Colonic mucosa (tissue), 4 donors: ENCODE results near the gene PPIL6. TPM values are rescaled to one million over a fixed set of nuclear protein-coding genes. Genes with fewer than 3 reads are reported as not detected.
A peak's percentile ranks its signal among the peaks of the same experiment; 100 is the strongest.

Experiments
- DNase-seq: peaks from one replicate; pipeline ENCODE4 v3.0.0-alpha.2; 2020
- H3K27ac ChIP-seq: fragments of 200-600 bp; one replicate; pipeline ENCODE4 v1.8.0; 2021
- H3K27me3 ChIP-seq: fragments of 200-600 bp; one replicate; pipeline ENCODE4 v1.8.0; 2021
- H3K36me3 ChIP-seq: fragments of 200-600 bp; one replicate; pipeline ENCODE4 v1.8.0; 2021
- H3K4me1 ChIP-seq: fragments of 200-600 bp; one replicate; pipeline ENCODE4 v1.8.0; 2021; ENCODE audit warnings: mild to moderate bottlenecking
- H3K4me3 ChIP-seq: fragments of 200-600 bp; one replicate; pipeline ENCODE4 v1.8.0; 2021
- H3K9ac ChIP-seq, 2 donors: one replicate each; pipeline ENCODE4 v1.7.0; 2013; ENCODE audit warnings: control low read depth in 2 of 2, low read depth in 2 of 2, low read length in 2 of 2
- H3K9me3 ChIP-seq: fragments of 200-600 bp; one replicate; pipeline ENCODE4 v1.8.0; 2021
- CTCF ChIP-seq: fragments of 200-600 bp; IDR thresholded peaks from one replicate; pipeline ENCODE4 v1.8.0; 2022; ENCODE audit warnings: antibody characterized with exemption, mild to moderate bottlenecking
- intact Hi-C: fragments of 100-400 bp; cut with DNase I; formaldehyde crosslinking; loops from one replicate; pipeline ENCODE4 v1.14.1; 2022
- total RNA-seq, 2 donors: library from RNA; stranded (reverse); fragmentation: NEBNext Ultra II Directional in 1 of 2; extraction: Animal tissue kit (Norgen Biotek cat#: 25700) in 1 of 2; gene quantifications; one replicate each; pipeline ENCODE4 v1.2.1, GENCODE V29; 2021
- donor health status: healthy.
- donor health status: DM: no; HTN: no; CAD: no.
- donor health status: DM: no; HTN: no; CAD: no.

Gene PPIL6
- total RNA-seq, 2 donors from 2014 or later = 0.91 to 1.5 TPM

- H3K9me3 ChIP-seq = no peaks in the 10 kb centered on the region
- no peaks in the 10 kb centered on the region for H3K36me3 ChIP-seq
- peaks cover 13% of the 10 kb centered on the region for H3K4me1 ChIP-seq
- no peak for TF ChIP-seq CTCF
- intact Hi-C loops = no loop called here
- no peak overlapping the region for H3K4me3 ChIP-seq
- H3K27me3 ChIP-seq = no peaks in the 10 kb centered on the region
- no peak overlapping the region for H3K27ac ChIP-seq
- H3K9ac ChIP-seq = no peak overlapping the region
- DNase-seq = no peak
Measured at GRCh38 chr6:109458774-109459531, 18.5 kb upstream of the PPIL6 start.

GRCh38 chr6:109457562-109457996 is 17.2 kb upstream of the PPIL6 start:
- Histone ChIP-seq H3K27me3 (no peaks in the 10 kb centered on the region), H3K4me1 (peaks cover 16% of the 10 kb centered on the region), H3K9me3 (no peaks in the 10 kb centered on the region), H3K4me3 (no peak overlapping the region), H3K36me3 (no peaks in the 10 kb centered on the region), H3K27ac (peak overlapping the region; percentile 78), H3K9ac (peak overlapping the region in 1 of 2 donors; percentile 46)
- TF ChIP-seq CTCF = no peak
- DNase-seq = no peak
- intact Hi-C loops = no loop called here

GRCh38 chr6:109456710-109457561 is 16.5 kb upstream of the PPIL6 start:
- peak overlapping the region; percentile 63 for H3K4me3 ChIP-seq
- DNase-seq = peak; percentile 74
- H3K4me1 ChIP-seq = peaks cover 16% of the 10 kb centered on the region
- peak overlapping the region; percentile 88 to 91 for H3K9ac ChIP-seq
- no peaks in the 10 kb centered on the region for H3K9me3 ChIP-seq
- TF ChIP-seq CTCF = no peak
- H3K27ac ChIP-seq = peak overlapping the region; percentile 78
- intact Hi-C loops = no loop called here
- H3K36me3 ChIP-seq = no peaks in the 10 kb centered on the region
- H3K27me3 ChIP-seq = no peaks in the 10 kb centered on the region

- intact Hi-C loops = no loop called here
- H3K9me3 ChIP-seq = no peaks in the 10 kb centered on the region
- H3K4me1 ChIP-seq = peaks cover 16% of the 10 kb centered on the region
- TF ChIP-seq CTCF = no peak
- peak overlapping the region; percentile 63 for H3K4me3 ChIP-seq
- peak; percentile 55 for DNase-seq
- H3K27ac ChIP-seq = peak overlapping the region; percentile 78
- no peaks in the 10 kb centered on the region for H3K27me3 ChIP-seq
- peak overlapping the region; percentile 88 to 91 for H3K9ac ChIP-seq
- H3K36me3 ChIP-seq = no peaks in the 10 kb centered on the region
Measured at GRCh38 chr6:109456111-109456583, 15.7 kb upstream of the PPIL6 start.

GRCh38 chr6:109455437-109456110 is 15.1 kb upstream of the PPIL6 start, which contains the start of gene MICAL1:
MICAL1 (minus strand) TSS chr6:109455772; CDS start chr6:109454196, 1,576 bp downstream.
- H3K27ac ChIP-seq = peak within 1 kb of the TSS; percentile 78
- peaks cover 16% of the 10 kb centered on the region for H3K4me1 ChIP-seq
- peak within 1 kb of the TSS; percentile 63 for H3K4me3 ChIP-seq
- intact Hi-C loops = no loop called here
- peak within 1 kb of the TSS; percentile 91 to 95 for H3K9ac ChIP-seq
- DNase-seq = peak; percentile 90
- no peaks in the 10 kb centered on the region for H3K27me3 ChIP-seq
- no peaks in the 10 kb centered on the region for H3K36me3 ChIP-seq
- H3K9me3 ChIP-seq = no peaks in the 10 kb centered on the region
- no peak for TF ChIP-seq CTCF
